ENCODE data around the gene PLIN5. TPM values are rescaled to one million over a fixed set of nuclear protein-coding genes. Genes with fewer than 3 reads are reported as not detected.

The PLIN5 gene
- total RNA-seq, 1 donor from 2014 or later = 0.06 TPM

DNA sequence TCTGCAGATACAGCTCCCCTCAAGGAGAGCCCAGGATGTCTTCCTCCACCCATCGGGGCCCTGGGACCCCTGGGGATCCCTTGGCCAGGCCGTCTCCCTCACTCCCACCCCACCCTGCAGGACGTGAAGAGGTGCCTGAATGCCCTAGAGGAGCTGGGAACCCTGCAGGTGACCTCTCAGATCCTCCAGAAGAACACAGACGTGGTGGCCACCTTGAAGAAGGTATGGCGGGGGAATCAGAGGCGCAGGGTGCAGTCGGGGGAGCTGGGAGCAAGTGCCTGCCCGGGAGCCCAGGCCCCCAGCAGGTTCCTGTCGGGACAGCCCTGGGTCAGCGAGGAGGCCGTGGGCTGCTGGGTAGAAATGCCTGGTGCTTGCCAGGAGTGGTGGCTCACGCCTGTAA is 36.3 kb downstream of the PLIN5 start:
- TF ChIP-seq, protein P1, sequence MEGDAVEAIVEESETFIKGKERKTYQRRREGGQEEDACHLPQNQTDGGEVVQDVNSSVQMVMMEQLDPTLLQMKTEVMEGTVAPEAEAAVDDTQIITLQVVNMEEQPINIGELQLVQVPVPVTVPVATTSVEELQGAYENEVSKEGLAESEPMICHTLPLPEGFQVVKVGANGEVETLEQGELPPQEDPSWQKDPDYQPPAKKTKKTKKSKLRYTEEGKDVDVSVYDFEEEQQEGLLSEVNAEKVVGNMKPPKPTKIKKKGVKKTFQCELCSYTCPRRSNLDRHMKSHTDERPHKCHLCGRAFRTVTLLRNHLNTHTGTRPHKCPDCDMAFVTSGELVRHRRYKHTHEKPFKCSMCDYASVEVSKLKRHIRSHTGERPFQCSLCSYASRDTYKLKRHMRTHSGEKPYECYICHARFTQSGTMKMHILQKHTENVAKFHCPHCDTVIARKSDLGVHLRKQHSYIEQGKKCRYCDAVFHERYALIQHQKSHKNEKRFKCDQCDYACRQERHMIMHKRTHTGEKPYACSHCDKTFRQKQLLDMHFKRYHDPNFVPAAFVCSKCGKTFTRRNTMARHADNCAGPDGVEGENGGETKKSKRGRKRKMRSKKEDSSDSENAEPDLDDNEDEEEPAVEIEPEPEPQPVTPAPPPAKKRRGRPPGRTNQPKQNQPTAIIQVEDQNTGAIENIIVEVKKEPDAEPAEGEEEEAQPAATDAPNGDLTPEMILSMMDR (conservative IDR thresholded peaks at IDR 0.05; ENCODE audit: low read depth, low read length) = no peak
- no peak overlapping the region for H3K4me3 ChIP-seq (ENCODE audit: low read depth, low read length)
- DNase-seq (ENCODE audit: low read depth) = no peak

DNA sequence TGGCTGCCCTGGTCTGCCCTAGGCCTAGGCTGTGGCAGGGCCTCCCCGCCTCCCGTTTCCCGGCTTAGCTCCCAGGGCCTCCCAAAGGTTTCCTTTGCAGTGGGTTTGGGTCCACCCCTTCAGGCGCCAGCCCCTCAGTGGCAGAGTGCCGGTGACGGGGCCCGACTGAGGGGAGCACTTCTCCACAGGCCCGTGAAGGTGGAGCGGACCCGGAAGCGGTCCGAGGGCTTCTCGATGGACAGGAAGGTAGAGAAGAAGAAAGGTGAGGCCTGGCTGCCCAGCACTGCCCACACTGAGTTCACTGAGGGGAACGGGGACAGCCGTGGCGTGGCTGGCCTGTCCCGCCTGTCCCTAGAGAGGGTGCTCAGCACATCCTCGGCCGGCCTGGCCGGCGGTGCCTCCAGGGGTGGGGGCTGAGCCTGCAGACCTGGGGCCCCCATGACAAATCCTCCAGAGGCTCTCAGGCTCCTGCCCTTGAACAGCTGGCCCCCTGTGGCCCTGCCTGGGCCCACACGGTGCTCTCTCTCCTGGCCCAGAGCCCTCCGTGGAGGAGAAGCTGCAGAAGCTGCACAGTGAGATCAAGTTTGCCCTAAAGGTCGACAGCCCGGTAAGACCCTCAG is 37.1 kb downstream of the PLIN5 start:
- no peak overlapping the region for H3K4me3 ChIP-seq (ENCODE audit: low read depth, low read length)
- TF ChIP-seq, protein P1 (conservative IDR thresholded peaks at IDR 0.05; ENCODE audit: low read depth, low read length) = no peak
- no peak for DNase-seq (ENCODE audit: low read depth)

DNA sequence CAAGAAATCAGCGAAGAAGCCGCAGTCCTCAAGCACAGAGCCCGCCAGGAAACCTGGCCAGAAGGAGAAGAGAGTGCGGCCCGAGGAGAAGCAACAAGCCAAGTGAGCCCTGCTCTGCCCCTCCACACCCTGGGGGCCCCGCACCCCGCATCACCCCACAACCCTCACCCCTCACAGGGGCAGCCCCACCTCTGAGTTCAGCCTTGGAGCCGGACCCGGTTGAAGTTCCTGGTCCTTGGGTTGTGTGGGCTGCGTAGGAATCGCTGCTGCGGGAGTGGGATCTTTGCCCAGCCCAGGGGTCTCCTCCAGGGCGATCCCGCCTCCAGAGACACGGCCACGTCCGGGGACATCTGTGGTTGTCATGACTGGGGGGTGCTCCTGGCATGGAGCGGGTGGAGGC is 38.7 kb downstream of the PLIN5 start:
- no peak for DNase-seq (ENCODE audit: low read depth)

DNA sequence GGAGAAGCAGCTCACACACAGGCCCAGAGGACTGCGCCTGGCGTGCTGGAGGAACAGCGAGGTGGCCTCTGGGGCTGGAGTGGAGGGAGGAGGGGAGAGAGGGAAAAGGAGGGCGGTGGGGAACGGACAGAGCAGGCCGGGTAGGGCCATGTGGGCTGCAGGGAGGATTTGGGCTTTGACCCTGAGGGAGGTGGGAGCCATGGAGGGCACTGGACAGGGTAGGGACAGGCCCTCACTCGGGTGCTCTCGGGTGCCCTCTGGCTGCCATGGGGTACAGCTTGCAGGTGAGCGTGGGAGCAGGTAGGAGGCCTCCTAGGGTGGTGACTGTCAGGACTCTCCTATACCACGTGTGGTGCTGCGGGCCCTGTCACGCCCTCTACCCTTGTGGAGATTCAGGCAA is 39.6 kb downstream of the PLIN5 start:
- TF ChIP-seq, protein P1 (conservative IDR thresholded peaks at IDR 0.05; ENCODE audit: low read depth, low read length) = peak; percentile 24
- H3K4me3 ChIP-seq (ENCODE audit: low read depth, low read length) = no peak overlapping the region
- DNase-seq (ENCODE audit: low read depth) = no peak

More for the DNA sequence above, 38.7 kb downstream of the PLIN5 start:
- TF ChIP-seq, protein P1 (conservative IDR thresholded peaks at IDR 0.05; ENCODE audit: low read depth, low read length) = no peak
- H3K4me3 ChIP-seq (ENCODE audit: low read depth, low read length) = no peak overlapping the region

DNA sequence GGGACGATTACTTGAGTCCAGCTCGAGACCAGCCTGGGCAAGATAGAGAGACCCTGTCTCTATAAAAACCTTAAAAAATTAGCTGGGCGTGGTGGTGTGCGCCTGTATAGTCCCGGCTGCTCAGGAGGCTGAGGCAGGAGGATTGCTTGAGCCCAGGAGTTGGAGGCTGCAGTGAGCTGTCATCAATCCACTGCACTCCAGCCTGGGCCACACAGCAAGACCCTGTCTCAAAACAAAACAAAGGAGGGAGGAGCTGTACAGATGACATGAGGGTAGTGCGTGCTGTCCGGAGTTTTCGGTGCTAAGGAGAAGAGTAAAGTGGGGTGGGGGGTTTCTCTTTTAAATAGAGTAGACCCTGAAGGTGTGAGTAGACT is 40.3 kb downstream of the PLIN5 start:
- DNase-seq (ENCODE audit: low read depth) = no peak
- TF ChIP-seq, protein P1 (conservative IDR thresholded peaks at IDR 0.05; ENCODE audit: low read depth, low read length) = no peak
- no peak overlapping the region for H3K4me3 ChIP-seq (ENCODE audit: low read depth, low read length)

DNA sequence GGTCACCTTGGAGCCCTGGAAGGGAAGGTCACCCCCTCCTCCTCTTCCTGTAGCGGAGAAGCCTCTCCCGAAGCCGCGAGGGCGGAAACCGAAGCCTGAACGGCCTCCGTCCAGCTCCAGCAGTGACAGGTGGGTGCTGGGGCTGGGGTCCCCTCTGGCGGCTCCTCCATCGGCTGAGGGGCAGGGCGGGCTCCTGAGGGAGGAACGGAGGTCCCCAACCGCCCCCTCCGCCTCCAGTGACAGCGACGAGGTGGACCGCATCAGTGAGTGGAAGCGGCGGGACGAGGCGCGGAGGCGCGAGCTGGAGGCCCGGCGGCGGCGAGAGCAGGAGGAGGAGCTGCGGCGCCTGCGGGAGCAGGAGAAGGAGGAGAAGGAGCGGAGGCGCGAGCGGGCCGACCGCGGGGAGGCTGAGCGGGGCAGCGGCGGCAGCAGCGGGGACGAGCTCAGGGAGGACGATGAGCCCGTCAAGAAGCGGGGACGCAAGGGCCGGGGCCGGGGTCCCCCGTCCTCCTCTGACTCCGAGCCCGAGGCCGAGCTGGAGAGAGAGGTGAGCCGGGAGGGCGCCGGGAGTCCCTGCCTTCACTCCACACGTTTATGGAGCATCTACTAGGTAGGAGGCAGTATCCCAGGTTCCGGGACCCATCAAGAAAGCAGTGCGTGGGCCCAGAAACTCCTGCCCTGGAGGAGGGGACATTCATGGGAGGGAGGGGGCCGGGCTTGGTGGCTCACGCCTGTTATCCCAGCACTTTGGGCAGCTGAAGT is 40.9 kb downstream of the PLIN5 start:
- TF ChIP-seq, protein P1 (conservative IDR thresholded peaks at IDR 0.05; ENCODE audit: low read depth, low read length) = no peak
- no peak overlapping the region for H3K4me3 ChIP-seq (ENCODE audit: low read depth, low read length)
- DNase-seq (ENCODE audit: low read depth) = no peak
